GM06990 (cell line): ENCODE measurements around the gene USPL1.

ENCODE experiments used
- DNase-seq: peaks from one replicate; pipeline ENCODE4 v3.0.0-alpha.2; 2011; ENCODE audit not compliant: insufficient read length; ENCODE audit errors: extremely low read depth
- H3K27me3 ChIP-seq: replicated peaks from 2 replicates; pipeline ENCODE4 v1.6.0; 2011; ENCODE audit warnings: low read length; ENCODE audit not compliant: control insufficient read depth, insufficient read depth
- H3K36me3 ChIP-seq: 2 replicates; pipeline ENCODE4 v1.5.1; 2011; ENCODE audit warnings: low read length; ENCODE audit not compliant: control insufficient read depth, insufficient read depth
- H3K4me3 ChIP-seq: replicated peaks from 2 replicates; pipeline ENCODE4 v1.5.1; 2011; ENCODE audit warnings: low read depth, mild to moderate bottlenecking, control low read depth, low read length
- CTCF ChIP-seq: IDR thresholded peaks from 2 replicates; pipeline ENCODE4 v1.5.1; 2011; ENCODE audit warnings: low read length, control low read depth, mild to moderate bottlenecking, inconsistent platforms; ENCODE audit not compliant: insufficient read depth, poor library complexity, severe bottlenecking

USPL1 gene

GRCh38 chr13:30652746-30653386 lies 35.1 kb downstream of the USPL1 start:
- TF ChIP-seq CTCF = no peak
- peaks cover 8% of the 10 kb centered on the region for H3K36me3 ChIP-seq
- H3K4me3 ChIP-seq = no peak overlapping the region
- no peak for DNase-seq
- H3K27me3 ChIP-seq = no peaks in the 10 kb centered on the region

- TF ChIP-seq CTCF = no peak
- H3K36me3 ChIP-seq = peaks cover 15% of the 10 kb centered on the region
- no peaks in the 10 kb centered on the region for H3K27me3 ChIP-seq
- H3K4me3 ChIP-seq = no peak overlapping the region
- DNase-seq = no peak
These were observed 36.7 kb downstream of the USPL1 start for GRCh38 chr13:30654430-30654829.

GRCh38 chr13:30656178-30656577 lies 38.5 kb downstream of the USPL1 start:
- no peak for TF ChIP-seq CTCF
- no peak for DNase-seq
- Histone ChIP-seq H3K27me3 (no peaks in the 10 kb centered on the region), H3K36me3 (peaks cover 10% of the 10 kb centered on the region), H3K4me3 (no peak overlapping the region)

- H3K36me3 ChIP-seq = peaks cover 10% of the 10 kb centered on the region
- TF ChIP-seq CTCF = no peak
- no peaks in the 10 kb centered on the region for H3K27me3 ChIP-seq
- no peak overlapping the region for H3K4me3 ChIP-seq
- DNase-seq = no peak
These were observed 42.3 kb downstream of the USPL1 start for GRCh38 chr13:30659980-30660379.

GRCh38 chr13:30660796-30661195 lies 43.1 kb downstream of the USPL1 start:
- TF ChIP-seq CTCF = no peak
- no peak for DNase-seq
- Histone ChIP-seq H3K36me3 (peaks cover 10% of the 10 kb centered on the region), H3K27me3 (no peaks in the 10 kb centered on the region), H3K4me3 (no peak overlapping the region)

GRCh38 chr13:30664689-30665275 lies 47.1 kb downstream of the USPL1 start:
- Histone ChIP-seq H3K27me3 (no peaks in the 10 kb centered on the region), H3K4me3 (no peak overlapping the region), H3K36me3 (no peaks in the 10 kb centered on the region)
- no peak for TF ChIP-seq CTCF
- DNase-seq = no peak
